Mucosa of stomach (tissue), 1 donor: Measurements from ENCODE around the gene TET1.
"Not testable (repeated sequence)": the region's sequence is repeated elsewhere in the genome, so short reads cannot be mapped to it uniquely, and the experiment has no call there.

Source experiments
- H3K27me3 ChIP-seq: one replicate; pipeline ENCODE4 v1.7.0; 2013; ENCODE audit warnings: mild to moderate bottlenecking, low read length; ENCODE audit not compliant: control insufficient read depth, insufficient read depth
- H3K36me3 ChIP-seq: one replicate; pipeline ENCODE4 v1.7.0; 2013; ENCODE audit warnings: low read length; ENCODE audit not compliant: control insufficient read depth, insufficient read depth
- H3K4me1 ChIP-seq: one replicate; pipeline ENCODE4 v1.7.0; 2013; ENCODE audit warnings: mild to moderate bottlenecking, low read length; ENCODE audit not compliant: control insufficient read depth, insufficient read depth
- H3K4me3 ChIP-seq: one replicate; pipeline ENCODE4 v1.7.0; 2013; ENCODE audit warnings: low read length
- H3K9ac ChIP-seq: one replicate; pipeline ENCODE4 v1.7.0; 2013; ENCODE audit warnings: mild to moderate bottlenecking, low read length, moderate library complexity
- H3K9me3 ChIP-seq: one replicate; pipeline ENCODE4 v1.7.0; 2013; ENCODE audit warnings: mild to moderate bottlenecking, low read length, moderate library complexity; ENCODE audit not compliant: control insufficient read depth
- donor health status: Pancreatic carcinoma.

TET1 gene

GRCh38 chr10:68566955-68567354, 6.8 kb downstream of the TET1 start:
- no peaks in the 10 kb centered on the region for H3K9me3 ChIP-seq
- H3K9ac ChIP-seq, result no peak overlapping the region
- no peak overlapping the region for H3K4me3 ChIP-seq
- no peaks in the 10 kb centered on the region for H3K36me3 ChIP-seq
- peaks cover 5% of the 10 kb centered on the region for H3K27me3 ChIP-seq
- no peaks in the 10 kb centered on the region for H3K4me1 ChIP-seq

- Histone ChIP-seq H3K9ac (no peak overlapping the region), H3K4me1 (no peaks in the 10 kb centered on the region), H3K36me3 (no peaks in the 10 kb centered on the region), H3K27me3 (no peaks in the 10 kb centered on the region), H3K4me3 (no peak overlapping the region), H3K9me3 (no peaks in the 10 kb centered on the region)
Measured at GRCh38 chr10:68572151-68572550, 12.0 kb downstream of the TET1 start.

GRCh38 chr10:68574051-68574450, 13.9 kb downstream of the TET1 start:
- Histone ChIP-seq H3K9me3 (no peaks in the 10 kb centered on the region), H3K4me1 (no peaks in the 10 kb centered on the region), H3K27me3 (no peaks in the 10 kb centered on the region)

GRCh38 chr10:68576118-68576517, 16.0 kb downstream of the TET1 start:
- Histone ChIP-seq H3K9ac (no peak overlapping the region), H3K9me3 (no peaks in the 10 kb centered on the region), H3K27me3 (no peaks in the 10 kb centered on the region), H3K4me1 (no peaks in the 10 kb centered on the region), H3K4me3 (no peak overlapping the region), H3K36me3 (no peaks in the 10 kb centered on the region)

More at GRCh38 chr10:68574051-68574450, 13.9 kb downstream of the TET1 start:
- H3K9ac ChIP-seq, result no peak overlapping the region
- no peaks in the 10 kb centered on the region for H3K36me3 ChIP-seq
- no peak overlapping the region for H3K4me3 ChIP-seq

- Histone ChIP-seq H3K4me3 (no peak overlapping the region), H3K27me3 (no peaks in the 10 kb centered on the region), H3K36me3 (no peaks in the 10 kb centered on the region), H3K9me3 (no peaks in the 10 kb centered on the region), H3K9ac (no peak overlapping the region), H3K4me1 (no peaks in the 10 kb centered on the region)
Measured at GRCh38 chr10:68578974-68579373, 18.8 kb downstream of the TET1 start.

- not testable (repeated sequence) for H3K36me3 ChIP-seq, H3K27me3 ChIP-seq, H3K4me1 ChIP-seq, H3K9me3 ChIP-seq, H3K9ac ChIP-seq, H3K4me3 ChIP-seq
Measured at GRCh38 chr10:68584187-68584586, 24.1 kb downstream of the TET1 start.

GRCh38 chr10:68586606-68587305, 26.6 kb downstream of the TET1 start:
- H3K4me3 ChIP-seq, result no peak overlapping the region
- H3K27me3 ChIP-seq, result no peaks in the 10 kb centered on the region
- H3K4me1 ChIP-seq, result no peaks in the 10 kb centered on the region
- H3K36me3 ChIP-seq, result no peaks in the 10 kb centered on the region
- H3K9ac ChIP-seq, result no peak overlapping the region
- no peaks in the 10 kb centered on the region for H3K9me3 ChIP-seq

GRCh38 chr10:68594405-68594804, 34.3 kb downstream of the TET1 start:
- no peaks in the 10 kb centered on the region for H3K27me3 ChIP-seq
- peaks cover 4% of the 10 kb centered on the region for H3K4me1 ChIP-seq
- no peaks in the 10 kb centered on the region for H3K36me3 ChIP-seq
- H3K4me3 ChIP-seq, result no peak overlapping the region
- no peak overlapping the region for H3K9ac ChIP-seq
- H3K9me3 ChIP-seq, result no peaks in the 10 kb centered on the region

- H3K27me3 ChIP-seq, result no peaks in the 10 kb centered on the region
- no peaks in the 10 kb centered on the region for H3K9me3 ChIP-seq
- H3K36me3 ChIP-seq, result no peaks in the 10 kb centered on the region
- H3K9ac ChIP-seq, result no peak overlapping the region
- H3K4me1 ChIP-seq, result peaks cover 9% of the 10 kb centered on the region
- no peak overlapping the region for H3K4me3 ChIP-seq
Measured at GRCh38 chr10:68595513-68595912, 35.4 kb downstream of the TET1 start.

- Histone ChIP-seq H3K27me3 (no peaks in the 10 kb centered on the region), H3K9ac (no peak overlapping the region), H3K9me3 (no peaks in the 10 kb centered on the region), H3K4me1 (peaks cover 15% of the 10 kb centered on the region), H3K36me3 (no peaks in the 10 kb centered on the region), H3K4me3 (no peak overlapping the region)
Measured at GRCh38 chr10:68597407-68597806, 37.3 kb downstream of the TET1 start.

GRCh38 chr10:68598978-68599770, 39.0 kb downstream of the TET1 start:
- Histone ChIP-seq H3K4me3 (no peak overlapping the region), H3K9me3 (no peaks in the 10 kb centered on the region), H3K4me1 (peaks cover 16% of the 10 kb centered on the region), H3K9ac (peak overlapping the region; percentile 2), H3K36me3 (no peaks in the 10 kb centered on the region), H3K27me3 (no peaks in the 10 kb centered on the region)

GRCh38 chr10:68599771-68600040, 39.6 kb downstream of the TET1 start:
- no peaks in the 10 kb centered on the region for H3K27me3 ChIP-seq
- no peaks in the 10 kb centered on the region for H3K36me3 ChIP-seq
- peaks cover 16% of the 10 kb centered on the region for H3K4me1 ChIP-seq
- H3K4me3 ChIP-seq, result peak overlapping the region; percentile 17
- no peaks in the 10 kb centered on the region for H3K9me3 ChIP-seq
- peak overlapping the region; percentile 16 for H3K9ac ChIP-seq
